GM12875 (cell line): ENCODE data around the gene CCDC82.

Experiments
- H3K4me3 ChIP-seq: one replicate; pipeline ENCODE4 v1.5.1; 2011; ENCODE audit warnings: low read depth, low read length, control low read depth
- CTCF ChIP-seq: IDR thresholded peaks from 2 replicates; pipeline ENCODE4 v1.5.1; 2011; ENCODE audit warnings: low read depth, mild to moderate bottlenecking, control low read depth, inconsistent platforms, low read length, moderate library complexity, borderline replicate concordance; ENCODE audit not compliant: insufficient read depth

The CCDC82 gene

GRCh38 chr11:96303064-96303463, 86.6 kb downstream of the CCDC82 start:
- no peak for TF ChIP-seq CTCF
- H3K4me3 ChIP-seq = no peak overlapping the region
